HCT116 (cell line): ENCODE data around the gene OTOP1.

Experiments used
- CBX3 ChIP-seq: IDR thresholded peaks from 2 replicates; pipeline ENCODE4 v1.6.1; 2012; ENCODE audit warnings: low read depth
- CEBPB ChIP-seq: IDR thresholded peaks from 2 replicates; pipeline ENCODE4 v1.6.1; 2012; ENCODE audit warnings: low read depth
- EZH2 ChIP-seq: fragments of 200-600 bp; sonication (generic); IDR thresholded peaks from 2 replicates; pipeline ENCODE4 v1.6.1; 2017; ENCODE audit warnings: antibody characterized with exemption, mixed run types
- FOSL1 ChIP-seq: IDR thresholded peaks from 2 replicates; pipeline ENCODE4 v1.6.1; 2012; ENCODE audit warnings: low read depth
- POLR2A ChIP-seq: IDR thresholded peaks from 2 replicates; pipeline ENCODE4 v1.7.0; 2011; ENCODE audit warnings: borderline replicate concordance; ENCODE audit not compliant: insufficient read depth, insufficient read length; ENCODE audit errors: extremely low read depth
- POLR2AphosphoS5 ChIP-seq: IDR thresholded peaks from 2 replicates; pipeline ENCODE4 v1.6.1; 2011; ENCODE audit warnings: mild to moderate bottlenecking, low read depth, low read length, moderate library complexity
- RAD21 ChIP-seq: IDR thresholded peaks from 2 replicates; pipeline ENCODE4 v1.6.1; 2012; ENCODE audit warnings: low read depth, mild to moderate bottlenecking
- SP1 ChIP-seq: IDR thresholded peaks from 2 replicates; pipeline ENCODE4 v1.6.1; 2012; ENCODE audit warnings: low read depth
- TCF7L2 ChIP-seq: IDR thresholded peaks from 2 replicates; pipeline ENCODE4 v1.7.0; 2011; ENCODE audit warnings: borderline replicate concordance, inconsistent platforms; ENCODE audit not compliant: insufficient read depth, insufficient read length; ENCODE audit errors: extremely low read depth
- YY1 ChIP-seq: IDR thresholded peaks from 2 replicates; pipeline ENCODE4 v1.6.1; 2011; ENCODE audit warnings: low read length, low read depth, moderate library complexity, mild to moderate bottlenecking; ENCODE audit not compliant: insufficient replicate concordance; ENCODE audit errors: extremely low read depth
- ZFX ChIP-seq: fragments of 450-650 bp; IDR thresholded peaks from 2 replicates; pipeline ENCODE4 v1.6.1; 2017
- TF ChIP-seq, protein P1 (sequence below): IDR thresholded peaks from 2 replicates; pipeline ENCODE4 v1.6.1; 2012; ENCODE audit warnings: low read depth
- TF ChIP-seq, protein P2 (sequence below), 3 experiments: fragments of 200-600 bp in 1 of 3; sonication (generic) in 1 of 3; IDR thresholded peaks in 2 of 3; conservative IDR thresholded peaks in 1 of 3; 2 replicates each; pipeline ENCODE4 v1.5.1; 2012 to 2017; ENCODE audit warnings: low read depth in 2 of 3, low read length in 2 of 3, antibody characterized with exemption in 1 of 3, borderline replicate concordance in 1 of 3, control low read depth in 1 of 3, mild to moderate bottlenecking in 1 of 3, mixed read lengths in 1 of 3, mixed run types in 1 of 3, moderate library complexity in 1 of 3; ENCODE audit not compliant: insufficient read depth in 1 of 3
- TF ChIP-seq, protein P3 (sequence below): IDR thresholded peaks from 2 replicates; pipeline ENCODE4 v1.6.1; 2012

DNA sequence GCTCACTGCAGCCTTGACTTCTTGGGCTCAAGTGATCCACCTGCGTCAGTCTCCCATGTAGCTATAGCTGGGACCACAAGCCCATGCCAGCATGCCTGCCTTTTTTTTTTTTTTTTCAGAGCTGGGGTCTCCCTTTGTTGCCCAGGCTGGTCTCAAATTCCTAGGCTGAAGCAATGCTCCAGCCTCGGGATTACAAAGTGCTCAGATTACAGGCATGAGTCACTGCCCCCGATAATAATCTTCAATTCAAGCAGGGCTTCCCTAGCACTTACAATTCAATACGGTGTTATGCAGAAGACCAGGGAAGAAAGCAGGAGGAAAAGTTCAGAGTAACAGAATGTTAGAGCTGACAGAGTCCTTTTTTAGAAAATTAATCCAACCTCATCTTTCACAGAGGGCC is 26.1 kb downstream of the OTOP1 start:
- TF ChIP-seq, protein P1, sequence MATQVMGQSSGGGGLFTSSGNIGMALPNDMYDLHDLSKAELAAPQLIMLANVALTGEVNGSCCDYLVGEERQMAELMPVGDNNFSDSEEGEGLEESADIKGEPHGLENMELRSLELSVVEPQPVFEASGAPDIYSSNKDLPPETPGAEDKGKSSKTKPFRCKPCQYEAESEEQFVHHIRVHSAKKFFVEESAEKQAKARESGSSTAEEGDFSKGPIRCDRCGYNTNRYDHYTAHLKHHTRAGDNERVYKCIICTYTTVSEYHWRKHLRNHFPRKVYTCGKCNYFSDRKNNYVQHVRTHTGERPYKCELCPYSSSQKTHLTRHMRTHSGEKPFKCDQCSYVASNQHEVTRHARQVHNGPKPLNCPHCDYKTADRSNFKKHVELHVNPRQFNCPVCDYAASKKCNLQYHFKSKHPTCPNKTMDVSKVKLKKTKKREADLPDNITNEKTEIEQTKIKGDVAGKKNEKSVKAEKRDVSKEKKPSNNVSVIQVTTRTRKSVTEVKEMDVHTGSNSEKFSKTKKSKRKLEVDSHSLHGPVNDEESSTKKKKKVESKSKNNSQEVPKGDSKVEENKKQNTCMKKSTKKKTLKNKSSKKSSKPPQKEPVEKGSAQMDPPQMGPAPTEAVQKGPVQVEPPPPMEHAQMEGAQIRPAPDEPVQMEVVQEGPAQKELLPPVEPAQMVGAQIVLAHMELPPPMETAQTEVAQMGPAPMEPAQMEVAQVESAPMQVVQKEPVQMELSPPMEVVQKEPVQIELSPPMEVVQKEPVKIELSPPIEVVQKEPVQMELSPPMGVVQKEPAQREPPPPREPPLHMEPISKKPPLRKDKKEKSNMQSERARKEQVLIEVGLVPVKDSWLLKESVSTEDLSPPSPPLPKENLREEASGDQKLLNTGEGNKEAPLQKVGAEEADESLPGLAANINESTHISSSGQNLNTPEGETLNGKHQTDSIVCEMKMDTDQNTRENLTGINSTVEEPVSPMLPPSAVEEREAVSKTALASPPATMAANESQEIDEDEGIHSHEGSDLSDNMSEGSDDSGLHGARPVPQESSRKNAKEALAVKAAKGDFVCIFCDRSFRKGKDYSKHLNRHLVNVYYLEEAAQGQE: no peak
- TF ChIP-seq RAD21: no peak
- no peak for TF ChIP-seq CBX3
- TF ChIP-seq, protein P2, sequence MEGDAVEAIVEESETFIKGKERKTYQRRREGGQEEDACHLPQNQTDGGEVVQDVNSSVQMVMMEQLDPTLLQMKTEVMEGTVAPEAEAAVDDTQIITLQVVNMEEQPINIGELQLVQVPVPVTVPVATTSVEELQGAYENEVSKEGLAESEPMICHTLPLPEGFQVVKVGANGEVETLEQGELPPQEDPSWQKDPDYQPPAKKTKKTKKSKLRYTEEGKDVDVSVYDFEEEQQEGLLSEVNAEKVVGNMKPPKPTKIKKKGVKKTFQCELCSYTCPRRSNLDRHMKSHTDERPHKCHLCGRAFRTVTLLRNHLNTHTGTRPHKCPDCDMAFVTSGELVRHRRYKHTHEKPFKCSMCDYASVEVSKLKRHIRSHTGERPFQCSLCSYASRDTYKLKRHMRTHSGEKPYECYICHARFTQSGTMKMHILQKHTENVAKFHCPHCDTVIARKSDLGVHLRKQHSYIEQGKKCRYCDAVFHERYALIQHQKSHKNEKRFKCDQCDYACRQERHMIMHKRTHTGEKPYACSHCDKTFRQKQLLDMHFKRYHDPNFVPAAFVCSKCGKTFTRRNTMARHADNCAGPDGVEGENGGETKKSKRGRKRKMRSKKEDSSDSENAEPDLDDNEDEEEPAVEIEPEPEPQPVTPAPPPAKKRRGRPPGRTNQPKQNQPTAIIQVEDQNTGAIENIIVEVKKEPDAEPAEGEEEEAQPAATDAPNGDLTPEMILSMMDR (IDR thresholded peaks at IDR 0.05 in 2 of 3, conservative IDR thresholded peaks at IDR 0.05 in 1 of 3; ENCODE audit: borderline replicate concordance in 1 of 3, insufficient read depth in 1 of 3, low read depth in 2 of 3, low read length in 2 of 3): no peak
- TF ChIP-seq YY1: no peak
- TF ChIP-seq POLR2A: no peak
- TF ChIP-seq POLR2AphosphoS5: no peak
- TF ChIP-seq, protein P3, sequence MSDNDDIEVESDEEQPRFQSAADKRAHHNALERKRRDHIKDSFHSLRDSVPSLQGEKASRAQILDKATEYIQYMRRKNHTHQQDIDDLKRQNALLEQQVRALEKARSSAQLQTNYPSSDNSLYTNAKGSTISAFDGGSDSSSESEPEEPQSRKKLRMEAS: no peak
- no peak for TF ChIP-seq TCF7L2
- no peak for TF ChIP-seq EZH2
- no peak for TF ChIP-seq SP1
- TF ChIP-seq CEBPB: no peak
- TF ChIP-seq ZFX: no peak
- TF ChIP-seq FOSL1: no peak
